Measurements from ENCODE around the gene SGCD.

Gene SGCD

DNA sequence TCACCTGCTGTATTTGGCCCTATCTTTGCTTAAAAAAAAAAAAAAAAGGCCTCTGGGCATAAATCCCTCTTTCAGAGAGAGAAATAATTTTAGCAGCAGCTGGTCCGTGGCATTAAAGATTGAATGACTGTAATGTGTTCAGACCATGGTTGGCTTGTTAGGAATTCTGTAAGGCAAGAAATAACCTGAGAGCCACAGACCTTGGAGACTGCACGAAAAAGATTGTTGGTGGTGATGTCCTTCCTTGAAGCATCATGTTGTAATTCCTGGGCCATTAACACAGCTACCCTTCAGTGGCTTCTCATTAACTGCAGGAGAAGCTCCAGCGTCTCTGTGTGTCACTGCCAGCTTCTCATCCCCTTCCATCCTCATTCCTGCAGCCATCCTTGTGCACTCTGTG is 79.0 kb downstream of the SGCD start:
- DNase-seq, result no peak

DNA sequence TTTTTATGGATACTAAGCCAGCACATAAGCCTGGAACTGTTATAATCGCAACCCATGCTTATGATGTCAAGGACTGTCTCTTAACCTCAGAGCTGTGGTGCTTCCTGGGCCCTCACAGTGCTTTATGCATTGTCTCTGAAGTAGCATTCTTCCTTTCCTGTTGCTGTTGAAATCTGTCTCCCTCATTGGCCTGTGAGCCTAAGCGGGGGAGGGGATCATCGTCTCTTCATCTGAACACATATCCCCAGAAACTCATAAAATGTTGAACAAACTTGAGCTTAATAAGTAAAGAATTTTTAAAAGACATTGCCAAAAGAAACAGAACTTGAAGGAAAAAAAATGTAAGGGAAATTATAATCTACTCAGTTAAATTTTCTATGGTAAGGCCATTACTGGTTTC is 80.3 kb downstream of the SGCD start:
- no peak for DNase-seq

DNA sequence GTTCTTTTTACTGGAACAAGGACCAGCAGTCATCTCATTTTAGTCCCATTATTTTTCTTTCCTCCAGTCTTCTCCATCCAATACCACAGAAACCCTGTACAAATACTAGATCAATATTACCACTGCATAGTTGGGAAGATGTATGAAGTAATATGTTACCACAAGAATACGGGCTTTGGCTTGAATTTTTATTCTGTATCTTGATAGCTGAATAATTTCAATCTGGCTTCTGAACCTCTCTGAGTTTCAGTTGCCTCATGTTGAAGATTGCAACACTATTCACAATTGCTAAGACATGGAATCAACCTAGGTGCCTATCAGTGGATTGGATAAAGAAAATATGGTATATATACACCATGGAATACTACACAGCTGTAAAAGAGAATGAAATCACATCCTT is 82.9 kb downstream of the SGCD start:
- DNase-seq, result no peak

DNA sequence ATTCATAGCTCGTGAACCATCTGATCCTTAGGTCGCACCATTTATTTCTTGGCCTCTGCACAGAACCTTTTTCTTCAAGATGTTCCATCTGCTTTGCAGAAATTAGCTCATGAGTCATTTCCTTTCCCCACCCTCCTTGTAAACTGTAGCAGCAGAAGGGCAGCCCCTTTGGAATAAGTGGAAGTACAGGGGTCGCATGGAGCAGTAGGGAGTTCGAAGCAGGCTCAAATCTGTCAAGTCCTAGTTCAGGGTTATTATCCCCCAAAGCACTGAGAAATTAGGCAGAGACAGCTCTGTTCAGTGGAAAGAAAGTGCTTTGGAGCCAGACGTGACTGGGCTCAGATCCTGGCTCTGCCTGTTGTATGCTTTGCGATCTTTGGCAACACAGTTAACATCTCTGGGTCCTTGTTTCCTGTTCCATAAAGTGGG is 84.2 kb downstream of the SGCD start:
- no peak for DNase-seq

DNA sequence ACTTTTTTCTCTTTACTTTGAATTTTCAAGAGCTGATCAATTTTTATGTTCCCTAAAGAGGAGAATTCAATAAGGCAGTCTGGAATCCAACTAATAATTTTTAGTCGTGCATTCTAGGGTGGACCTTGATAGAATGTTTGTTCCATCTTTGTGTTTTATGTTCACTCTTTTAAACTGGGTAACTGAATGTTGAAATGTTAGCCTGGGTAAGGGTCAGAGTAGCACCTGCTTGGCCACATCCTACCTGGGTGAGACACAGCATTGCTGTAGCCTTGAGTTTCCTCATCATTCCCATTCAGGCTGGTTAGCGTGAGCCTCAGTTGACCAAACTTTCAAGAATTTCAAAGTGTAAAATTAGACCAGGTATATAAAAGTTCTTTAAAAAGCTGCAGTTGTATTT is 85.0 kb downstream of the SGCD start:
- no peak for DNase-seq

DNA sequence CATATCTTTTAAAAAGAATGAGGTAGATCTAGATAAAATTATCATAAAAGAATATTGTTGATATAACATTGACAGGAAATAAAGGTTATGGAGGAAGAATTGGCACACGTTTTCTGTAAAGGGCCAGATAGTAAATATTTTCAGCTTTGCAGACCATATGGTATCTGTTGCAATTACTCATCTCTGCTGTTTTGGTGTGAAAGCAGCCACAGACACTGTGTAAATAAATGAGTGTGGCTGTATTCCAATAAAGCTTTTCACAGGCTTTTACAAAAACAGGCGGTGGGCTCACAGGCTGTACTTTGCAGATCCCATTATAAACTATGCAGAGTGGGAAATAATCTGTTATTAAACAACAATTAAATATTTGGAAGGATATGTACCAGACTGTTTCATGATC is 87.4 kb downstream of the SGCD start:
- no peak for DNase-seq

DNA sequence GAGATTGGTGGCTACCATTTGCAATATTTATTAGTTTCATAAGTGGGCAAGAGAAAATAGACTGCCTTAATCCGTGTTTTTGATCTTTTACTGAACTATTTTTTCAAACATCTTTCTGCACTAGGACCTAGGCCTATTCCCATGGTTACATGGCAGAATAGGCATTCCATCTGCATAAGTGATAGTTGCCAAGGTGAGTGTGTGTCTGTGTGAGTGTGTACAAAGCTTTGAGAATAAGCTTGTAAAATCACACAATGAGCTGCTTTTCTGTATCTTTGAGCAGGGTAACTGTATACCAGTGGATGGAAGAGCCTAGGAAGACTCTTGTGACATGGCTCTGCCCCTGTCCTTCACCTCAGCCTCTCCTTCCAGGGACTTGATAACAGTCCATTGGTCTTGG is 92.7 kb downstream of the SGCD start:
- DNase-seq, result no peak

DNA sequence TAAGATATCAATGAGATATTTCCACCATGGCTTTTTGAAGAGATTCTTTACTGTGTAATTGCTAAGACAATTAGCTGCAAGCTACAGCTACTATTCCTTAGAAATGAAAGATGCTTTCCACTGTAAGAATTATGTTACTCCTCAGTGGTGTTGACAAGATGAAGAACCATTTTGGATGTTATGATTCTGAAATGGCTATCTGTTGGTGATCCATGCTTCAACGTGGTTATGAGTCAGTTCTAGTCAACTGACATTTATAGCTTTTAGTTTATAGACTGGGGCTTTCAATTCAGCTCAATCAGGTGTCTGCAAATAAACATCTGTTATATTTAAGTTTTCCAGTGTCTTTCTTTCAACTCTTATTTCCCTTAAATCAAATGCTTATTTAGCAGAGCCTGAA is 93.7 kb downstream of the SGCD start:
- no peak for DNase-seq

DNA sequence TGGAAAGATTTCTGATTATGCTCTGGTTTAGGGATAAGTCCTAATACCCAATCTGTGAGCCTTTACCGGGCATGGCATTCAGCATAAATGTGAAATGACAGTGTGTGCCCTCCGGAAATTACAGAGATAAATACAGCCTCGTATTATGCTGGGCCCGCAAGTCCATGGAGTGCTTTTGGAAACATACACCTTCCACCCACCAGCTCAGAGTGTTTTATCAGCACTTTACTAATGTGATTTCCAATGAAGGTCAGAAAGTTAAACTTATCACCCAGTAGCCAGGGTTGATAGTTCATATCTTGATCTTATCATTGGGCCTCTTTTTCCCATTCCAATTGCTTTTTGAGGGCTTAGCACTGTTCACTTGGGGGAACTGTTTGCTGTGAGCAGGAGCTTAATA is 94.8 kb downstream of the SGCD start:
- no peak for DNase-seq

DNA sequence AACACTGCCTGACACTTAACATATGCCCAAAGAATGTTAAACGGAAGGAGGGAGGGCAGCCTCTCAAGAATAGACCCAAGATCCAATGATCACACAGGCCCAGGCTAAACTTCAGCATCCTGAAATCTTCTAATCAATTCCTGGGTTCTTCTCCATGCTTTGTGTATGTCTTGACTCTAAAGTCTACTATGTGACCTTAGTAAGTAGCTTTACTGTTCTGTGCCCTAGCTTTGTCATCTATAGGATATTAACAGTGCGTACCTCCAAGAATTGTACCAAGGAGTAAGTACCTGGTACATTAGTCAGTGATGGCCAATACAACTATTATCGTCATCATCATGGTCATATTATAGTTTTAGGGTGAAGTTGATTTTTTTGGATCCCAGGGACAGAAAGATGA is 96.6 kb downstream of the SGCD start:
- DNase-seq, result no peak

DNA sequence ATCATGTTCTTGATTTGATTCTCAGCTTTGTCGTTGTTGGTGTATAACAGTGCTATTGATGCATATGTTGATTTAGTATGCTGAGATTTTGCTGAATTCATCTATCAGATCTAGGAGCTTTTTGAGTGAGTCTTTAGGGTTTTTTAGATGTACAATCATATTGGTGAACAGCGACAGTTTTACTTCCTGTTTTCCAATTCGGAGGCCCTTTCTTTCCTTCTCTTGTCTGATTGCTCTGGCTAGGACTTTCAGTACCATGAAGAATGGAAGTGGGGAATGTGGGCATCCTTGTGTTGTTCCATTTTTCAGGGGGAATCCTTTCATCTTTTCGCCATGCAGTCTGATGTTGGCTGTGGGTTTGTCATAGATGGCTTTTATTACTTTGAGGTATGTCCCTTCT is 100.4 kb downstream of the SGCD start:
- no peak for DNase-seq

DNA sequence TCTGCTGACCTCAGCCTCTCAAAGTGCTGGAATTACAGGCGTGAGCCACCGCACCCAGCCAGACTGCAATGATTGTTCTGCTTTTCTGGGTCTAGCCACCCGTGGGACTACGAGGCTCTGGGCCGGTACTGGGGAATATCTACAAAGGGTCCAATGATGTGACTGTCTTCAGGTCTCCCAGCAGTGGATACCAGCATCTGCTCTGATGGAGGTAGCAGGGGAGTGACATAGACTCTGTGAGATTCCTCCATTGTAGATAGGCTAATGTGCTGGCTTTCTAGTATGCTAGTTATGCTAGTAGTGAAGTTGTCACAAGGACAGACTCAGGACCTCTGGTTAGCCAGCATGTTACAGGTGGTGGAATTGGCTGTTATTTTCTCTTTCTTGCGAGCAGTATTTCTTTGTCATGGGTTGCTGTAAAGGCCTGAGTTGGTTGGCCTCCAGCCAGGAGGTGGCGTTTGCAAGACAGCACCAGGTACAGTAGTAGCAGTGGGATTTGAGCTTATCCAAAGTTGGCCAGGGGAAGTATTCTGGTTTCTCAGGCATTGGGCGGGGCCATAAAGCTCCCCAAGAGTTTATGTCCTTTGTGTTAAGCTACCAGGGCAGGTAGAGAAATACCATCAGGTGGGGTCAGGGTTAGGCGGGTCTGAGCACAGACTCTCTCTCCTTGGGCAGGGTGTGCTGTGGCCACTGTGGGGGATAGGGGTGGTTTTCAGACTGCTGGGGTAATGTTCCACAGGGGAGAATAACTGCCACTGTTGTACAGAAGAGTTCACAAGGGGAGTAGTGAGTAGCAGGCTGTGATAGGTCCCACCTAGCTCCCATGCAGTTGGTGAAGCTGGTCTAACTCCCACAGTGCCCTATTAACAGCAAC is 105.2 kb downstream of the SGCD start:
- DNase-seq, result no peak

DNA sequence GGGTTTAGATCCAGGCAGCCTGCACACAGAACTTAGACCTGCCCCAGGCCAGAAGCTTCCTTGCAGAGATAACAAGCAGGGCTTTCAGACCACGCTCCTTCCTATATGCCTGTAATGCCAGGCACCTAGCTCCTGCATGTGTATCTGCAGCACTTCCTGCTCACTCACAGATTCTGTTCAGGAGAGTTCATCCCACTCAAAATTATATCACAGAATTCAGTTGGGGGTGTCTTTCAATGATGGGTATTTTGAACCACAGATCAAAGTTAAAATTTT is 105.8 kb downstream of the SGCD start:
- DNase-seq, result no peak

DNA sequence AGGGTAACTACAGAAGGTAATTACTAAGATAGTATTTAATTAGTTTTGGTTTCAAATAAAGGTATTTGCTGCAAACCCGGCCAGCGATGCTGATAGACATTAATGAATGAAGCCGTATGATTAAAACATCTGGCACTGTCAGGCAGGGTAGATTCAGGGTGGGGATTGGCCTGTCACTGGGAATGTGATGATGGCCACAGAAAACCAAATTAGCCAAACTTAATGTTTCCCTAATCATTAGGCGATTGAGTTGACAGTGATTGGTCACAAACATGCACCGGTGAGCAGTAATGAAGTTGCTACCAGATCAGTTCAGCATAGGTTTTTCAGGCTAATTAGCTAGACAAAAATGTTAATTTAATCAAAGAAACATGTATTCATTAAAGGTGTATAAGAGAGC is 107.5 kb downstream of the SGCD start:
- DNase-seq, result no peak

DNA sequence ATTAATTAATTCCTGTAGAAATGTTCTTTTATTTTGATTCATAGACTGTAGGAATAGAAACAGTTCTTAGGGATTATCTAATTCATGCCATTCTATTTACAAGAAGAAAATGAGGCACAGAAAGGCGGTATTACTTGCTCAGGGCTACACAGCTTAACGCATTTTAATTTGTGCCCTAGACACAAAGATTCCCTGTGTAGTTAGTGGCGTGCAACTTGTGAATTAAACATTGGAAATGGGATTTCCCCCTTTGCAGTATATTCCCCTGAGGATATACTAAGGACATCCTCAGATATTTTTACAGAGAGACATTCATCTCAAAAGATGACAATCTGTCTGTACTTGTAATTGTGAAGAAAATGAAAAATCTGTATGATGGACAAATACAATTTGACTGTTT is 108.1 kb downstream of the SGCD start:
- DNase-seq, result no peak

DNA sequence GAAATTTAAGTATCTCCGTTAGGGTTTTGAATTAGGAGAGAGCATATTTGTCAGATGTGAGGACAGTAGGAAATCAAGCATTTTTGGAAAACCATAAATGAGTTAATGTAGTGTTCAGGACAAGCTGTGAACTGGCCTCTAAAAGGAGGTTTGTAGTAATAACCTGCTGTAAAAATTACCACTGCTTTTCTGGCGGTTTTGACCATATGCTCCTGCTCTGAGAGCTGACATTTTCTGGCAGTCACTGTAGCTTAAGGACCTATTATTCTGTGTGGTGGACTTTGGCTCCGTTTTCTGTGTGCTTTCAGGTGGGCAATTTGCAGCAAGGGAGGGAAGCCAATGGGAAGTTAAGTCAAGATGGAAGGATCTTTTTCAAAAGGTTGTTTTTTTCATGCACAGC is 111.1 kb downstream of the SGCD start:
- DNase-seq, result no peak

DNA sequence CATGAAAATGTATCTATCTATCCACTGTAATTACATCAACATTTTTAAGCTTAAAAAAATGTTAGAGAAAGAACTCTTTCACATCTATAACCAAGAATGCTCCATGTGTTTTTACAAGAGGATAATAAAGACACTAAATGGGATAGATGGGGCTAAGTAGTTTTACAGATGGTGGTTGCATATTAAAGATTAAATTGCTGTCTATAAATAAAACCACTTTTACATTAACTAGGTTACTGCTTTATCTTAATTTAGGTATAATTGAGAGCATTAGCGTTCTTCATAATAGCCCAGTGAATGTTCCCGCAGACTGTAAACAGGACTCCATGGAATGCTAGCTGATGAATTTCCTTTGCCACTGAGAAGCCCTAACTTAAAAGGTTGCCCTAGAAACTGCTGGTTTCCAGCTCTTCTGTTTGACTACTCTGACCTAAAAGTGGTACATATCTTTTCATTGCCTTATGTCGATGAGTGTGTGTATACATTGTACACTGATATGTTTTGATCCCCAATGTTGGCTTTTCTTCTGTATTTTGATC is 117.9 kb downstream of the SGCD start:
- DNase-seq, result no peak

DNA sequence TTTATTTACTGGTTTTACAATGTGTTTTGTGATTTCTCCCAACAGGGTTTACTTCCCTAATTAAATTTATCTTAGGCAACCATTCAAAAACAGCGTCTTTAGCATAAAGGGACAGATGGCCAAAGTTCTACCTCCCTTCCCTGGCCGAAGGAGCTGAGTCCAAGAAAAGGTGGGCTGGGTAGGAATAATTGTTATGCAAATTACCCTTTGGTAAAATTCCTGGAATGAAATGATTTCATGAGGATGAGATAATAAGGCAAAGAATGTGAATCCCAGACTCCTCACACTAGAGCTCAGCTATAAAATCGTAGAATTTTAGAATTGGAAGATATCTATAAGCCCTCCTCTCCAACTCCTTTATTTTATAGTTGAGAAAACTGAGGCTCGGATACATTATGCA is 119.6 kb downstream of the SGCD start:
- no peak for DNase-seq

DNA sequence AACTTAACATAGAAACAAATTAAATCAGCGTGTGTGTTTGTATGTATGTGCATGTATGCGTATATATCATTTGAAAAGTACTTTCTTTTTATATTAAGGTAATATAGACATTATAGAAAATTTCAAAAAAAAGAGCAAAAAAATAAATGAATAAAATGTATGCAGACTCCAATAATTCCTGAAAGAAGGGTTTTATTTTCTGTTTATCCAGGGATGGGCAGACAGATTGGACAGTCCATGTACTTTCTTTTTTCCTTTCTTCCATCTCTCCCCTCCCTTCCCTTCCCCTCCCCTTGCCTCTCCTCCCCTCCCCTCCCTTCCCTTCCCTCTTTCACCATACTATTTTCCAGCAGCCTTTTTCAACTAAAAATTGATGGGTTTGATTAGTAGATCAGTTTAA is 123.8 kb downstream of the SGCD start:
- no peak for DNase-seq

DNA sequence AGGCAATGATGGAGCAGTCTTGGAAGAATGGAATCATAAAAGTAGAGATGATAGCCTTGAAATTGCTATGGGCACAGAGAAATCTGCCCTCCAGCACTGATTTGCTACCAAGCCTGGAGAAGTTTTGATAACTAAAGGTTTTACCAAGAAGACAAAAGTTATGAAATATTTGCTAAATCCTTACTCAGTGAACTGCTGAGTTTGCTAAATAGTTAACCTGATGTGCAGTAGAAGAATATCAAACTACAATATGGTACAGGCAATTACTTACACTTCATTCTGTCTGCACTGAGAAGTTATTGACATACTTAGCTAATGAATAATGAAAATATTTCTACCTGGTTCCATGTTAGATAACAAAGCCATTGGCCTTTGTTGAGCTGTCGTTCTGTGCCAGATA is 124.5 kb downstream of the SGCD start:
- no peak for DNase-seq

DNA sequence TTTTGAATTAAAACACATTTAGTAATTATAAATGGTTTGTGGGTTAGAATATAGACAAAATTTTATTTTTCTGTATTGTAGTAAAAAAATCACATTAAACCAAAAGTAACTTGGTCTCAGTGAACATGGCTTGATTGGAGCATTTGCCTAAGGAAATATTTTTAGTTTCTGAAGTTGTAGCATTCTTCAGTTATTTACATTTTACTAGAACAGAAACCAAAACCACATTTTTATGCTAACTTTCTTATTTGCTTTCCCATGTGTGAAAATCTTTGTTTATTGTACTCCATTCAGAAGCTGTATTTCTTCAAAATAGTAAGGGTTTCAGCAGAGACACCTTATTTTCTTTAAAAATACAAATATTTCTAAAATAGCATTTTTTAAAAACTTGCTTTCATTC is 129.9 kb downstream of the SGCD start:
- no peak for DNase-seq

DNA sequence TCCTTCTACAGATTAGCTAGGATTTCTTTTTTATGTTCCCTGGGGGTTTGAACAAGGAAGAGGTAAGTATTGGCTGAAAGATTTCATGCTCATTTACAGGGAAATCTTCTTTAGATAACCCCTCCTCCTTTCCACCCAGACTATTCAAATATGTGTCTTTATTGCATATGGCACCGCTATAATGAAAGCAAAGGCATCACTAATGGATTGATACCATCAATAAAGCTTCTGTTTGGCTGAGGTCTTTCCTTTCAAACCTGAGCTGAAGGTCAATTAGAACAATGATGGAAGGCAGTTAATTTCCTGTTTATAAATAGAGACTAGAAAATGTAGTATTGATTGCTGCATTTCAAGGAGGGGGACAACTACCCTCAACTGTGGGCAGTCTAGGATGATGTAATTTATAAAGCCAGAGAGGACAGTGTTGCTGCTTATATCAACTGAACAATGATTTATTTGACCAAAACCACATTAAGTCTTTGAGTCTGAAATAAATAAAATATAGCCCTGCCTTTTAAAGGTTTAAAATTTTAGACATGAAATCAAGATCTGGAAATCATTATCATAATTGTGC is 132.9 kb downstream of the SGCD start:
- no peak for DNase-seq

DNA sequence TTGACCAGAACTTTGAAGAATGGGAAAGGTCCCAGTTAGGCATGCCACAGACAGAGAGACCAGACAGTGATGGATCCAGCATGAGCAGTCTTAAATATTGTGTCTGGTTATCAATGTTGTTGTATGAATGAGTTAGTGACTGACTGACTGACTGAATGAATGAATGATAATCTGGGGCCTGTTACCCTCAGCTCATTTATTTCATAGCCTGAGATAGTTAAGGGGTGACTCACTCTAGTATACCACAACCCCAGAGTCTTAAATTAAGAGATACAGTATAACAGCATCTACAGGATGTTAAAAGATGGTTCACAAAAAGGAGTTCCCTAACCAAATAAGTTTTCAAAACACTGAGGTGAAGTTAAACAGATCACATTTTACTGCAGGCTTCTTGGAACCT is 133.5 kb downstream of the SGCD start:
- DNase-seq, result no peak

DNA sequence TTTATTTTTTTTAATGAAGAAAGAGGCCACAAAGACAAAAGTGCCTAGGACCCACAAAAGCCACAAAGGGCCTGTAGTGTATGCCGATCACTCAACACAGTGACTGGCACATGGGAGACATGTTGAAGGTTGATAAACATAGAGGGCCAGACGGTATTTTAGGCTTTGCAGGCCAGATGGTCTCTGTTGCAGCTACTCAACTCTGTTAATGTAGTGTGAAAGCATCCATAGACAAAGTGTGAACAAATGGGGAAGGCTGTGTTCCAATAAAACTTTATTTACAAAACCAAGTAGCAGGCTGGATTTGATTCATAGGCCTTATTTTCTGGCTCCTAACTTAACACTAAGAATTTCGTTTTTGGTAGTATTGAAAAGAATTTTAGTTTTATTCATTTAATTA is 139.9 kb downstream of the SGCD start:
- no peak for DNase-seq

DNA sequence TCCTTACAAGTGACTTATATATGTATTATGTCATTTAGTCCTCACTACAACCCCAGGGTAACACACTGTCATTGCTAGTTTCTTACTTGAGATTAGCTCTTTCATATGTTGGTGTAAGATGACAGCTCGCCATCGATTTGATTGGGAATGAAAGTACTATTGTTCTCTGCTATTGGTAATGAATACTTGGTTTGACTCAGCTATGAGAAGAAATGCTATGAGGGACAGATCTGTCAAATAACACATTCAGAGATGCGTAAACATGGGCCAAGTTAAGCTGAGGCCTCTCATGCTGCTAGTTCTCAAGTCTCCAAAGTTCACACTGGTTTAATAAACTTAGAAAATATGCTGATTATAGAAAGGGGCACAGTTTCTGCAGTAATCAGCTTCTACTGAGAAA is 142.7 kb downstream of the SGCD start:
- no peak for DNase-seq

All from activated CD4-positive, CD25-positive, alpha-beta regulatory T cell treated with anti-CD3 and anti-CD28 coated beads, Interleukin-2, amount 50 U/mL, for 72 hours (primary cell).